ENCODE results near the gene VSIG10L. TPM values are rescaled to one million over a fixed set of nuclear protein-coding genes. Genes with fewer than 3 reads are reported as not detected.
A peak's percentile ranks its signal among the peaks of the same experiment; 100 is the strongest.

Gene VSIG10L
- total RNA-seq, 1 donor = 0.72 TPM

DNA sequence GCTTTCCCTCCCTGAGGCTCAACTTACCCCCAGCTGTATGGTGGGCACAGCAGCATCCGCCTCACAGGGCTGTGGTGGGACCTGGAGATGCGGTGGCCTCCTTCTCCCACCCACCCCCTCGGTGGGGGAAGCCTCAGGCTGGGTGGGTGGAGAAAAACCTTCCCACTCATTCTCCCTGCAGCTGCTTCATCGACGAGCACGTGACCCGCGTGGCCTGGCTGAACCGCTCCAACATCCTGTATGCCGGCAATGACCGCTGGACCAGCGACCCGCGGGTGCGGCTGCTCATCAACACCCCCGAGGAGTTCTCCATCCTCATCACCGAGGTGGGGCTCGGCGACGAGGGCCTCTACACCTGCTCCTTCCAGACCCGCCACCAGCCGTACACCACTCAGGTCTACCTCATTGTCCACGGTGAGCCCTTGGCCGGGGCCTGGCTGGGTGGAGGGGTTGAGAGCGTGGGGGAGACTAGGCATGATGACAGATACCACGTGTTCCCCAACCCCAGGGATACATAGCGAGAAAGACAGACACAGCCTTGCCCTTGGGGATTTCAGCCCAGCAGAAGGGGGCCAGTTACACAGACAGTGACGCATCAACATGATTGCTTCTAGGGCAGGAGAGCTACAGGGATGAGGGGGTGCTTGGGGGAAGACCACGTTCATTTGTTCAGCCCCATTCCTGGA, 18.3 kb downstream of the VSIG10L start:
- no peaks in the 10 kb centered on the region for H4K20me1 ChIP-seq (ENCODE audit: insufficient read depth, low read length)
- no peaks in the 10 kb centered on the region for H3K36me3 ChIP-seq (ENCODE audit: insufficient read depth, low read length)
- no peak overlapping the region for H2AFZ ChIP-seq (ENCODE audit: low read length)
- H3K79me2 ChIP-seq (ENCODE audit: insufficient read depth, low read length) = no peaks in the 10 kb centered on the region
- no peaks in the 10 kb centered on the region for H3K9me3 ChIP-seq (ENCODE audit: low read depth, low read length)
- H3K27me3 ChIP-seq (ENCODE audit: insufficient read depth, low read length) = peaks cover 4% of the 10 kb centered on the region
- H3K4me2 ChIP-seq (ENCODE audit: insufficient read depth, low read length) = no peak overlapping the region
- H3K27ac ChIP-seq (ENCODE audit: low read depth, low read length) = no peak overlapping the region
- TF ChIP-seq, protein P1, sequence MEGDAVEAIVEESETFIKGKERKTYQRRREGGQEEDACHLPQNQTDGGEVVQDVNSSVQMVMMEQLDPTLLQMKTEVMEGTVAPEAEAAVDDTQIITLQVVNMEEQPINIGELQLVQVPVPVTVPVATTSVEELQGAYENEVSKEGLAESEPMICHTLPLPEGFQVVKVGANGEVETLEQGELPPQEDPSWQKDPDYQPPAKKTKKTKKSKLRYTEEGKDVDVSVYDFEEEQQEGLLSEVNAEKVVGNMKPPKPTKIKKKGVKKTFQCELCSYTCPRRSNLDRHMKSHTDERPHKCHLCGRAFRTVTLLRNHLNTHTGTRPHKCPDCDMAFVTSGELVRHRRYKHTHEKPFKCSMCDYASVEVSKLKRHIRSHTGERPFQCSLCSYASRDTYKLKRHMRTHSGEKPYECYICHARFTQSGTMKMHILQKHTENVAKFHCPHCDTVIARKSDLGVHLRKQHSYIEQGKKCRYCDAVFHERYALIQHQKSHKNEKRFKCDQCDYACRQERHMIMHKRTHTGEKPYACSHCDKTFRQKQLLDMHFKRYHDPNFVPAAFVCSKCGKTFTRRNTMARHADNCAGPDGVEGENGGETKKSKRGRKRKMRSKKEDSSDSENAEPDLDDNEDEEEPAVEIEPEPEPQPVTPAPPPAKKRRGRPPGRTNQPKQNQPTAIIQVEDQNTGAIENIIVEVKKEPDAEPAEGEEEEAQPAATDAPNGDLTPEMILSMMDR (IDR thresholded peaks at IDR 0.05; ENCODE audit: extremely low read depth, low read depth, low read length) = no peak
- peak; percentile 2 for DNase-seq (ENCODE audit: insufficient read length, low spot score, missing footprints)
- no peak overlapping the region for H3K4me3 ChIP-seq (ENCODE audit: insufficient read depth, low read length)
- H3K4me1 ChIP-seq (ENCODE audit: insufficient read depth, low read length) = no peaks in the 10 kb centered on the region

- no peak overlapping the region for H3K4me3 ChIP-seq (ENCODE audit: insufficient read depth, low read length)
- H4K20me1 ChIP-seq (ENCODE audit: insufficient read depth, low read length) = no peaks in the 10 kb centered on the region
- no peaks in the 10 kb centered on the region for H3K9me3 ChIP-seq (ENCODE audit: low read depth, low read length)
- no peak overlapping the region for H3K4me2 ChIP-seq (ENCODE audit: insufficient read depth, low read length)
- no peak overlapping the region for H2AFZ ChIP-seq (ENCODE audit: low read length)
- no peaks in the 10 kb centered on the region for H3K79me2 ChIP-seq (ENCODE audit: insufficient read depth, low read length)
- no peaks in the 10 kb centered on the region for H3K4me1 ChIP-seq (ENCODE audit: insufficient read depth, low read length)
- peak; percentile 14 for DNase-seq (ENCODE audit: insufficient read length, low spot score, missing footprints)
- TF ChIP-seq, protein P1 (IDR thresholded peaks at IDR 0.05; ENCODE audit: extremely low read depth, low read depth, low read length) = no peak
- H3K27me3 ChIP-seq (ENCODE audit: insufficient read depth, low read length) = no peaks in the 10 kb centered on the region
- H3K36me3 ChIP-seq (ENCODE audit: insufficient read depth, low read length) = no peaks in the 10 kb centered on the region
- H3K27ac ChIP-seq (ENCODE audit: low read depth, low read length) = no peak overlapping the region
These were observed 20.1 kb downstream of the VSIG10L start for GRCh38 chr19:51321799-51322198.

GRCh38 chr19:51320280-51320657, 21.7 kb downstream of the VSIG10L start:
- H3K4me1 ChIP-seq (ENCODE audit: insufficient read depth, low read length) = no peaks in the 10 kb centered on the region
- peak; percentile 79 for DNase-seq (ENCODE audit: insufficient read length, low spot score, missing footprints)
- no peaks in the 10 kb centered on the region for H3K27me3 ChIP-seq (ENCODE audit: insufficient read depth, low read length)
- H3K36me3 ChIP-seq (ENCODE audit: insufficient read depth, low read length) = no peaks in the 10 kb centered on the region
- TF ChIP-seq, protein P1 (IDR thresholded peaks at IDR 0.05; ENCODE audit: extremely low read depth, low read depth, low read length) = no peak
- H3K4me2 ChIP-seq (ENCODE audit: insufficient read depth, low read length) = no peak overlapping the region
- H2AFZ ChIP-seq (ENCODE audit: low read length) = no peak overlapping the region
- H4K20me1 ChIP-seq (ENCODE audit: insufficient read depth, low read length) = no peaks in the 10 kb centered on the region
- no peaks in the 10 kb centered on the region for H3K9me3 ChIP-seq (ENCODE audit: low read depth, low read length)
- no peaks in the 10 kb centered on the region for H3K79me2 ChIP-seq (ENCODE audit: insufficient read depth, low read length)
- no peak overlapping the region for H3K27ac ChIP-seq (ENCODE audit: low read depth, low read length)
- H3K4me3 ChIP-seq (ENCODE audit: insufficient read depth, low read length) = no peak overlapping the region

DNA sequence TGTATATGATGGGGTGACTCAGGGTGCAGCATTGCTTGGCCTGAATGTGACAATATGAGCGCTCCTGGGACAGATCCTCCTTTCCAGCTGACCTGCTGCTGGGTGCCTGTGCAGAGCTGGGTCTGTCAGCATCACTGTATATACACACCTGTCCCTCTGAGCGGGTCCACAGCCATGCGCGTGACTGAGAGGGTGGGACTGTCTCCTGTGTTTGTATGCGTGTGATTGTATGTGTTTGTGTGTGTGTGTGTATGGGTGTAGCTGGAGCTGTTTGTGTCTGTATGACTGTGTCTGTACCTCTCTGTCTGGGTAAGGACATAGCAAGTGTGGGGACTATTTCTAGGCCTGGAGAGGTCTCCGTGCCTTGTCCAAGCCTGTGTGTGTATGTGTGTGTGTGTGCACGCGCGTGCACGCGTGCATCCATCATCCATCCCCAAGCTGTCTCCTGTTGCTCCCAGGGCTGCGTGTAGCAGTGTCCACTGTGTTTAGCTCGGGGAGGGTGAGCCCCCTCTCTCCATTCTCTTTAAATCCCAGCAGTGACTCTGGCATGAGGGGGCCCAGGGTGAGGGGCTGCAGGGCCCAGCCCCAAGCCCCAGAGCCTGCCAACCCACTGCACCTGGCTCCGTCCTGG, 22.2 kb downstream of the VSIG10L start:
- H3K36me3 ChIP-seq (ENCODE audit: insufficient read depth, low read length) = no peaks in the 10 kb centered on the region
- H3K79me2 ChIP-seq (ENCODE audit: insufficient read depth, low read length) = no peaks in the 10 kb centered on the region
- no peak overlapping the region for H3K4me3 ChIP-seq (ENCODE audit: insufficient read depth, low read length)
- no peak overlapping the region for H3K4me2 ChIP-seq (ENCODE audit: insufficient read depth, low read length)
- H2AFZ ChIP-seq (ENCODE audit: low read length) = no peak overlapping the region
- TF ChIP-seq, protein P1 (IDR thresholded peaks at IDR 0.05; ENCODE audit: extremely low read depth, low read depth, low read length) = no peak
- H4K20me1 ChIP-seq (ENCODE audit: insufficient read depth, low read length) = no peaks in the 10 kb centered on the region
- DNase-seq (ENCODE audit: insufficient read length, low spot score, missing footprints) = no peak
- no peak overlapping the region for H3K27ac ChIP-seq (ENCODE audit: low read depth, low read length)
- H3K4me1 ChIP-seq (ENCODE audit: insufficient read depth, low read length) = no peaks in the 10 kb centered on the region
- no peaks in the 10 kb centered on the region for H3K27me3 ChIP-seq (ENCODE audit: insufficient read depth, low read length)
- H3K9me3 ChIP-seq (ENCODE audit: low read depth, low read length) = no peaks in the 10 kb centered on the region
